Stimulated activated CD8-positive, alpha-beta memory T cell treated with anti-CD3 and anti-CD28 coated beads, Interleukin-15, amount 100 ng/mL, for 1 hour (primary cell): ENCODE data around the gene ZCCHC17.
"Not testable (repeated sequence)": the region's sequence is repeated elsewhere in the genome, so short reads cannot be mapped to it uniquely, and the experiment has no call there.

Source experiments
- DNase-seq: peaks from one replicate; pipeline ENCODE4 v3.0.0-alpha.2; 2020; ENCODE audit warnings: low read depth

Gene ZCCHC17

GRCh38 chr1:31371121-31371959 is 74.5 kb downstream of the ZCCHC17 start:
- no peak for DNase-seq

- no peak for DNase-seq
These were observed 75.2 kb downstream of the ZCCHC17 start for GRCh38 chr1:31372051-31372450.

- DNase-seq = no peak
These were observed 75.9 kb downstream of the ZCCHC17 start for GRCh38 chr1:31372751-31373055.

- DNase-seq = no peak
These were observed 76.4 kb downstream of the ZCCHC17 start, which contains the start of gene FABP3 for GRCh38 chr1:31373056-31373896. FABP3 (minus strand) TSS chr1:31373076; CDS start chr1:31373014, 62 bp downstream.

- peak; percentile 1 for DNase-seq
These were observed 77.2 kb downstream of the ZCCHC17 start for GRCh38 chr1:31373897-31374486.

GRCh38 chr1:31374511-31375196 is 77.8 kb downstream of the ZCCHC17 start:
- no peak for DNase-seq

GRCh38 chr1:31376375-31377134 is 79.7 kb downstream of the ZCCHC17 start:
- no peak for DNase-seq

GRCh38 chr1:31377364-31377863 is 80.6 kb downstream of the ZCCHC17 start:
- DNase-seq = no peak

GRCh38 chr1:31378001-31378400 is 81.2 kb downstream of the ZCCHC17 start:
- no peak for DNase-seq

- DNase-seq = no peak
These were observed 83.3 kb downstream of the ZCCHC17 start for GRCh38 chr1:31380181-31380580.

GRCh38 chr1:31381394-31382294 is 84.8 kb downstream of the ZCCHC17 start:
- DNase-seq = no peak

- DNase-seq = no peak
These were observed 85.7 kb downstream of the ZCCHC17 start for GRCh38 chr1:31382379-31382989.

GRCh38 chr1:31383967-31384366 is 87.1 kb downstream of the ZCCHC17 start:
- DNase-seq = no peak

- DNase-seq = not testable (repeated sequence)
These were observed 89.9 kb downstream of the ZCCHC17 start for GRCh38 chr1:31386576-31387243.

GRCh38 chr1:31387612-31388011 is 90.8 kb downstream of the ZCCHC17 start:
- DNase-seq = no peak

- DNase-seq = no peak
These were observed 92.8 kb downstream of the ZCCHC17 start for GRCh38 chr1:31389616-31390015.

GRCh38 chr1:31390071-31390470 is 93.2 kb downstream of the ZCCHC17 start:
- no peak for DNase-seq

GRCh38 chr1:31393463-31393862 is 96.6 kb downstream of the ZCCHC17 start:
- no peak for DNase-seq

GRCh38 chr1:31394584-31395193 is 97.9 kb downstream of the ZCCHC17 start:
- DNase-seq = peak; percentile 69
